Measurements from ENCODE around the gene DUOX1. TPM values are rescaled to one million over a fixed set of nuclear protein-coding genes. Genes with fewer than 3 reads are reported as not detected.
A peak's percentile ranks its signal among the peaks of the same experiment; 100 is the strongest.

The DUOX1 gene
- total and polyA plus RNA-seq, 9 of the 15 experiments (the other 6 are each of a cell fraction or from before 2014, with no cell fraction given) = 0.01 to 0.22 (median 0.01) TPM; not detected in 6

DNA sequence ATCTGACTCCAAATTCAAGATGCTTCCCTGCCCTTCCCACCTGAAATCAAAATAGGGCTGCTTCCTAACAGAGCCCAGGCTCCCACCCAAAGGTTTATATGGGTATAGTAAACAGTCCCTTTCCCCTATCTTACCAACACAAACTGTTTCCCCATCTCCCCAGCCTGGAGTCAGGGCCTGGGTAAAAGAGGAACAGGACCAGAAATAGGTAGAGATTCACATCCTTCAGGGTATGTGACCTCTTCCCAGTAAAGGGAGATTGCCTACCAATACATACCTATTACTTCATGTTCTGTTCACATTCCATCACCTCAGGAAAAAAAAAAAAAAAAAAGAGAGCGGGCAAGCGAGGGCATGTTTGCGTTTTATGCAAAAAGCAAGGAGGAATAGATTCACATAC is 67.7 kb downstream of the DUOX1 start:
- intact Hi-C loops (cut with micrococcal nuclease) = no loop called here
- no peaks in the 10 kb centered on the region for H3K9me1 ChIP-seq (ENCODE audit: control insufficient read depth, insufficient read depth, low read length)
- WGBS (ENCODE audit: insufficient coverage, low coverage, missing lambda C conversion rate) = no CpG with 5 or more reads among the region's 3 CpGs

More for the DNA sequence above, 67.7 kb downstream of the DUOX1 start:
- in situ Hi-C loops (cut with MboI) = loop anchor here (25.0 kb wide), 1 partner anchor 415 kb away; no protein-coding TSS in a partner anchor
- ChIA-PET CTCF (ENCODE audit: low intra/inter-chr PET ratio) (no interaction called here), POLR2A (interaction anchor here (1.1 to 1.5 kb wide), 3 partner anchors 12 to 34 kb away, joined by 3 to 6 read pairs (median 4); no protein-coding TSS in a partner anchor)
- Histone ChIP-seq H3K27ac (ENCODE audit: extremely low read depth, low read depth, low read length) (peak overlapping the region; percentile 92; the same call in 1 of the 3 replicates), H3K9me3 (replicated peaks; ENCODE audit: control insufficient read depth, insufficient read depth, low read depth, low read length) (no peaks in the 10 kb centered on the region), H3K4me3 (peak overlapping the region; percentile 79), H3K4me2 (ENCODE audit: insufficient read depth, low read length) (peak overlapping the region; percentile 56), H3K9ac (ENCODE audit: insufficient read depth in 1 of 2, low read depth in 2 of 2, low read length in 2 of 2) (peak overlapping the region in 1 of 2 experiments; percentile 94; a peak in 2 of 4 replicates), H3K79me2 (ENCODE audit: control insufficient read depth, insufficient read depth, low read length) (no peaks in the 10 kb centered on the region), H2AFZ (ENCODE audit: low read depth, low read length) (peak overlapping the region; percentile 92), H3K36me3 (ENCODE audit: control insufficient read depth, insufficient read depth, low read length) (no peaks in the 10 kb centered on the region), H4K20me1 (replicated peaks; ENCODE audit: control insufficient read depth, insufficient read depth, low read length) (no peaks in the 10 kb centered on the region), H3K4me1 (replicated peaks in 1 of 2; ENCODE audit: control insufficient read depth in 2 of 2, insufficient read depth in 2 of 2, low read length in 2 of 2) (peaks cover 0 to 2% of the 10 kb centered on the region in 2 experiments; a peak in 2 of 5 replicates), H3K27me3 (ENCODE audit: control insufficient read depth in 2 of 2, insufficient read depth in 2 of 2, low read length in 2 of 2) (no peaks in the 10 kb centered on the region)
- ATAC-seq (no peak), DNase-seq (ENCODE audit: extremely low read depth in 1 of 4, low spot score in 3 of 4) (no peak), FAIRE-seq (no peak)
- BruUV-seq (replicated peaks) = no TSS peak
- peak; percentile 64; the same call in 1 of the 2 replicates for TF ChIP-seq SPI1 (IDR thresholded peaks at IDR 0.05; ENCODE audit: borderline replicate concordance, low read depth, low read length)
- no peak for TF ChIP-seq OTX1 (CRISPR knock-in tag; IDR thresholded peaks at IDR 0.05)
- TF ChIP-seq RAD21 (CRISPR knock-in tag; conservative IDR thresholded peaks at IDR 0.05 in 1 of 2, IDR thresholded peaks at IDR 0.05 in 1 of 2) = no peak
- TF ChIP-seq TCF7L2 (IDR thresholded peaks at IDR 0.05; ENCODE audit: low read depth, low read length) = no peak
- no peak for TF ChIP-seq GATAD2A (IDR thresholded peaks at IDR 0.05)
- TF ChIP-seq, protein P1, sequence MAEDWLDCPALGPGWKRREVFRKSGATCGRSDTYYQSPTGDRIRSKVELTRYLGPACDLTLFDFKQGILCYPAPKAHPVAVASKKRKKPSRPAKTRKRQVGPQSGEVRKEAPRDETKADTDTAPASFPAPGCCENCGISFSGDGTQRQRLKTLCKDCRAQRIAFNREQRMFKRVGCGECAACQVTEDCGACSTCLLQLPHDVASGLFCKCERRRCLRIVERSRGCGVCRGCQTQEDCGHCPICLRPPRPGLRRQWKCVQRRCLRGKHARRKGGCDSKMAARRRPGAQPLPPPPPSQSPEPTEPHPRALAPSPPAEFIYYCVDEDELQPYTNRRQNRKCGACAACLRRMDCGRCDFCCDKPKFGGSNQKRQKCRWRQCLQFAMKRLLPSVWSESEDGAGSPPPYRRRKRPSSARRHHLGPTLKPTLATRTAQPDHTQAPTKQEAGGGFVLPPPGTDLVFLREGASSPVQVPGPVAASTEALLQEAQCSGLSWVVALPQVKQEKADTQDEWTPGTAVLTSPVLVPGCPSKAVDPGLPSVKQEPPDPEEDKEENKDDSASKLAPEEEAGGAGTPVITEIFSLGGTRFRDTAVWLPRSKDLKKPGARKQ (CRISPR knock-in tag; IDR thresholded peaks at IDR 0.05) = no peak
